ENCODE measurements around the gene EFEMP2. TPM values are rescaled to one million over a fixed set of nuclear protein-coding genes. Genes with fewer than 3 reads are reported as not detected.

Gene EFEMP2
- total RNA-seq, 1 experiment from 2014 or later: 4.5 TPM

GRCh38 chr11:65860278-65861164 is 12.1 kb downstream of the EFEMP2 start, which contains the start of gene MUS81:
Gene MUS81, plus strand, starts transcription at chr11:65860433. Its CDS starts 321 bp downstream, at chr11:65860754.
- intact Hi-C loops (cut with micrococcal nuclease): loop anchor here (1.0 kb wide), 1 partner anchor 148 kb away; the partner anchor contains the start of gene KAT5
- no TSS peak for BruUV-seq (replicated peaks)

GRCh38 chr11:65859812-65860277 is 12.8 kb downstream of the EFEMP2 start:
- Histone ChIP-seq H3K4me3 (ENCODE audit: low read length) (peak overlapping the region; percentile 79), H3K9ac (ENCODE audit: low read length) (peak overlapping the region; percentile 90; the same call in 1 of the 2 replicates), H3K27ac (ENCODE audit: low read length) (peak overlapping the region; percentile 74), H3K27me3 (ENCODE audit: low read length) (no peaks in the 10 kb centered on the region), H3K79me2 (ENCODE audit: low read length) (peaks cover 57% of the 10 kb centered on the region), H3K4me2 (ENCODE audit: low read length) (peak overlapping the region; percentile 98), H3F3A (ENCODE audit: low read length, unreplicated experiment) (peaks cover 11% of the 10 kb centered on the region), H3K4me1 (ENCODE audit: insufficient read depth, low read length) (peaks cover 36% of the 10 kb centered on the region), H3K36me3 (ENCODE audit: low read depth, low read length) (peaks cover 31% of the 10 kb centered on the region), H3K9me3 (ENCODE audit: low read length) (no peaks in the 10 kb centered on the region), H4K20me1 (ENCODE audit: low read length) (peaks cover 27% of the 10 kb centered on the region), H2AFZ (ENCODE audit: low read length) (peak overlapping the region; percentile 93), H3K9me2 (replicated peaks; ENCODE audit: low read length) (no peaks in the 10 kb centered on the region)
- no peak for TF ChIP-seq CTCF (conservative IDR thresholded peaks at IDR 0.05; ENCODE audit: low read depth, low read length)
- no peak for TF ChIP-seq EZH2 (IDR thresholded peaks at IDR 0.05; ENCODE audit: low read length, unreplicated experiment)
- TF ChIP-seq EZH2phosphoT487 (IDR thresholded peaks at IDR 0.05; ENCODE audit: borderline replicate concordance, low read length): no peak
- no TSS peak for BruUV-seq (replicated peaks)
- CTCF ChIA-PET: interaction anchor here (0.6 to 2.6 kb wide), 13 partner anchors 8 to 244 kb away, joined by 3 to 26 read pairs (median 4); partner anchors contain the start of genes CCDC85B, FIBP and PCNX3
- DNase-seq: no peak
- ATAC-seq: no peak
- intact Hi-C loops (cut with micrococcal nuclease): loop anchor here (1.0 to 2.0 kb wide), 3 partner anchors 29 to 245 kb away; partner anchors contain the start of genes FIBP, KAT5 and PCNX3
- POLR2A ChIA-PET (ENCODE audit: unreplicated experiment): interaction anchor here (0.6 to 1.8 kb wide), 9 partner anchors 10 to 442 kb away, joined by 3 to 23 read pairs (median 5); partner anchors contain the start of genes CCDC85B, FIBP, FOSL1 and RNASEH2C

More at GRCh38 chr11:65860278-65861164, 12.1 kb downstream of the EFEMP2 start, which contains the start of gene MUS81:
- Histone ChIP-seq H3K9me2 (replicated peaks; ENCODE audit: low read length) (no peaks in the 10 kb centered on the region), H3K9me3 (ENCODE audit: low read length) (no peaks in the 10 kb centered on the region), H3F3A (ENCODE audit: low read length, unreplicated experiment) (peaks cover 11% of the 10 kb centered on the region), H3K27me3 (ENCODE audit: low read length) (no peaks in the 10 kb centered on the region), H3K4me3 (ENCODE audit: low read length) (peak within 1 kb of the TSS; percentile 79), H3K4me2 (ENCODE audit: low read length) (peak within 1 kb of the TSS; percentile 98), H3K9ac (ENCODE audit: low read length) (peak within 1 kb of the TSS; percentile 90), H2AFZ (ENCODE audit: low read length) (peak within 1 kb of the TSS; percentile 93), H3K4me1 (ENCODE audit: insufficient read depth, low read length) (peaks cover 30% of the 10 kb centered on the region), H3K79me2 (ENCODE audit: low read length) (peaks cover 50% of the 10 kb centered on the region), H3K27ac (ENCODE audit: low read length) (peak within 1 kb of the TSS; percentile 74), H4K20me1 (ENCODE audit: low read length) (peaks cover 20% of the 10 kb centered on the region), H3K36me3 (ENCODE audit: low read depth, low read length) (peaks cover 29% of the 10 kb centered on the region)
- ATAC-seq (peak; percentile 45), DNase-seq (peak; percentile 99)
- TF ChIP-seq EZH2 (IDR thresholded peaks at IDR 0.05; ENCODE audit: low read length, unreplicated experiment) (no peak), CTCF (conservative IDR thresholded peaks at IDR 0.05; ENCODE audit: low read depth, low read length) (peak; percentile 97)
- ChIA-PET CTCF (interaction anchor here (0.6 to 2.6 kb wide), 11 partner anchors 8 to 141 kb away, joined by 3 to 26 read pairs (median 4); partner anchors contain the start of genes CCDC85B and FIBP), POLR2A (ENCODE audit: unreplicated experiment) (interaction anchor here (0.5 to 1.8 kb wide), 11 partner anchors 9 to 442 kb away, joined by 3 to 23 read pairs (median 5); partner anchors contain the start of genes CCDC85B, FIBP, FOSL1 and RNASEH2C)

Data from PC-3 (cell line).